ENCODE measurements around the gene ANOS1. TPM values are rescaled to one million over a fixed set of nuclear protein-coding genes. Genes with fewer than 3 reads are reported as not detected.
"Not testable (repeated sequence)": the region's sequence is repeated elsewhere in the genome, so short reads cannot be mapped to it uniquely, and the experiment has no call there.

Gene ANOS1, protein sequence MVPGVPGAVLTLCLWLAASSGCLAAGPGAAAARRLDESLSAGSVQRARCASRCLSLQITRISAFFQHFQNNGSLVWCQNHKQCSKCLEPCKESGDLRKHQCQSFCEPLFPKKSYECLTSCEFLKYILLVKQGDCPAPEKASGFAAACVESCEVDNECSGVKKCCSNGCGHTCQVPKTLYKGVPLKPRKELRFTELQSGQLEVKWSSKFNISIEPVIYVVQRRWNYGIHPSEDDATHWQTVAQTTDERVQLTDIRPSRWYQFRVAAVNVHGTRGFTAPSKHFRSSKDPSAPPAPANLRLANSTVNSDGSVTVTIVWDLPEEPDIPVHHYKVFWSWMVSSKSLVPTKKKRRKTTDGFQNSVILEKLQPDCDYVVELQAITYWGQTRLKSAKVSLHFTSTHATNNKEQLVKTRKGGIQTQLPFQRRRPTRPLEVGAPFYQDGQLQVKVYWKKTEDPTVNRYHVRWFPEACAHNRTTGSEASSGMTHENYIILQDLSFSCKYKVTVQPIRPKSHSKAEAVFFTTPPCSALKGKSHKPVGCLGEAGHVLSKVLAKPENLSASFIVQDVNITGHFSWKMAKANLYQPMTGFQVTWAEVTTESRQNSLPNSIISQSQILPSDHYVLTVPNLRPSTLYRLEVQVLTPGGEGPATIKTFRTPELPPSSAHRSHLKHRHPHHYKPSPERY
- total RNA-seq, result 1 to 10 TPM; 4.0 to 5.9 TPM
- long read RNA-seq, full-length matches to known transcripts, result 1 of 2 reads
- long read RNA-seq, partial matches to known transcripts, result 1 of 2 reads
- long read RNA-seq, other reads (novel, unspliced or antisense), result 0 of 2 reads

GRCh38 chrX:8731559-8732395 is at the start of gene ANOS1:
TSS of gene ANOS1 (minus strand) at chrX:8732137. CDS start at chrX:8732036, 101 bp downstream.
- peak; percentile 80 for DNase-seq
- peak; percentile 94 to 98 for ATAC-seq
- intact Hi-C loops (cut with DNase I), result loop anchor here (10.0 kb wide), 3 partner anchors 367 to 737 kb away; no protein-coding TSS in a partner anchor

GRCh38 chrX:8773117-8773516 is 41.2 kb upstream of the ANOS1 start:
- intact Hi-C loops (cut with DNase I), result no loop called here
- DNase-seq (no peak), ATAC-seq (no peak)

GRCh38 chrX:8760021-8760420 is 28.1 kb upstream of the ANOS1 start:
- intact Hi-C loops (cut with DNase I), result no loop called here
- no peak for DNase-seq

GRCh38 chrX:8758706-8759105 is 26.8 kb upstream of the ANOS1 start:
- intact Hi-C loops (cut with DNase I), result not testable (repeated sequence)

More at GRCh38 chrX:8760021-8760420, 28.1 kb upstream of the ANOS1 start:
- no peak for ATAC-seq

DNA sequence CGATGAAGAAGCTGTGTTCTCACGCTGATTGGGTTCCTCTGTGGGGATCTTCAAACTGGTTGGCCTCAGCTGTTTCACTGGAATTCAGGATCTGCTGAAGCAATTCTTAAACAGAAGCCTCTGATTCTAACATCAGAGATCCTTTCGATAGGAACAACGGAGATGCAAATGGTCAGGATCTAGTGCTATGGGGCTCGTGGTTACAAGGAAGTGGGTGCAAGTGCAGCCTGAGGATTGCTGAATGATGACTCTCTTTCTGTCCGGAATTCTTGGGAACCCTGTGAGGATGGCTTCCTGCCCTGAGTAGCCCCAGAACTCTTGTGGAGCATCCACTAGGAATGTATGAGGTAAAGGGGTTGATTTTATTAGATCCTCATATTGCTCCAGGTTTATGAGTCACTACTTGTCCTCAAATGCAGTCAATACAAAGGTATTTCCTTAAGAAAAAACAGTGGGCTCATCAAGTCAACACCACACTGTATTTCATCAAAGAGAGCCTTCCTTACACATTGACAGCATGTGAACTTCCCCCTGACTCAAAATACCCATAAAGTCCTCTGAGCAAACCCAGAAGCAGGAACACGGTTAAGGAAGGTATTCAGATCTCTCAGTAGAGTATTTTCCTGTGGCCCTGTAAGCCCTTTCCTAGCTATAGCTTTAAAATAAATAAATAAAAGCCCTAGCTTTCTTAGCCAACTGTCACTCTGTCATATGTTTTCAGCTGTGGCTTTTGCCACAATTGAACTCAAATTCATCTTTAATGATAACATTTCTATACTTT is 25.9 kb upstream of the ANOS1 start:
- intact Hi-C loops (cut with DNase I); ATAC-seq: not testable (repeated sequence)

More at GRCh38 chrX:8758706-8759105, 26.8 kb upstream of the ANOS1 start:
- not testable (repeated sequence) for ATAC-seq, DNase-seq

GRCh38 chrX:8755813-8756212 is 23.9 kb upstream of the ANOS1 start:
- no peak for DNase-seq
- no peak for ATAC-seq
- intact Hi-C loops (cut with DNase I), result no loop called here

More for the DNA sequence above, 25.9 kb upstream of the ANOS1 start:
- not testable (repeated sequence) for DNase-seq

DNA sequence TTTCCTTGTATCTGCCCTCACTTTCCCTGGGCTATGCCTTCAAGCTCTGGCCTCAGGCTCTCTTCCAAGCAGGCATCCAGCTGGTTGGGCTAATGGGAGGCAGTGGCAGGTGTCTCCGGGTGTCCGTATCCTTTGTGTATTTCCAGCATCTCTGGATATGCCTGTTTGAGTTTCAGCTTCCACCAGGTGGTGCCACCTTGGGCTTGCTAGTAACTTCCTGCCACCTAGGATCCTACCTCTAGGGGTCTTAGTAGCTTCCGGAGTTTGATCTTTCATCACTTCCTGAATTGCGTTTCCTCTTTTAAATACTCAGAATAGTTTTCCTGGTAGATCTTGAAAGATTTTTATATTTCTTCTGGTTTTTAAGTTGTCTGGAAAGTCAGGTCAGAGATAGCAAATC is 23.2 kb upstream of the ANOS1 start:
- DNase-seq (no peak), ATAC-seq (no peak)
- intact Hi-C loops (cut with DNase I), result no loop called here

- intact Hi-C loops (cut with DNase I), result loop anchor here in 1 of 2 donors (10.0 kb wide), 1 partner anchor 65 kb away; no protein-coding TSS in a partner anchor
- ATAC-seq, result no peak
These were observed 17.8 kb upstream of the ANOS1 start for GRCh38 chrX:8749697-8750096.

GRCh38 chrX:8748855-8749254 is 16.9 kb upstream of the ANOS1 start:
- no peak for DNase-seq
- intact Hi-C loops (cut with DNase I), result loop anchor here in 1 of 2 donors (10.0 kb wide), 1 partner anchor 66 kb away; no protein-coding TSS in a partner anchor
- ATAC-seq, result no peak

More at GRCh38 chrX:8749697-8750096, 17.8 kb upstream of the ANOS1 start:
- no peak for DNase-seq

DNA sequence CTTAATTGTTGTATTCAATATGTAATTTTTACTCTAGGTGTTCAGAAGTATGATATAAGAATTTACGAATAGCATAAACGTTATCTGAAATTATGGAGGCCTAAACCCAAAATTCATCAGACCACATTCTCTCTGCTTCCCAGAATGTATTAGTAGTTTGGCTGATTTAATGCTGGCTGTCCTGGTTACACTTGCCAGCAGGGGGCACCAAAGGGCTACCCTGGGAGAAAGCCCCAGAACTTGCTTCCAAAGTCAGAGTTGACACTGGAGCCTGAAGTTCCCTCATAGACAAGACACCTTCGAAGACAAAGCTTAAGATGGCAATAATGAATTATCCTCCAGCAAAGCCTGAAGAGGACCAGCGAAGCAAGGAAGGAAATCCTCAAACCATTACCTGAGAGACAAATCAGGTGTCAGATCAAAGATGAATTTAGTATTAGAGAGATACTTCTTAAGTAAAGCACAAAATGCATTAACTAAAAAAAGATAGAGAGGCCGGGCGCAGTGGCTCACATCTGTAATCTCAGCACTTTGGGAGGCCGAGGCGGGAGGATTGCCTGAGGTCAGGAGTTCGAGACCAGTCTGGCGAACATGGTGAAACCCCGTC is 11.3 kb upstream of the ANOS1 start:
- no peak for ATAC-seq
- intact Hi-C loops (cut with DNase I), result loop anchor here in 1 of 2 donors (10.0 kb wide), 1 partner anchor 72 kb away; no protein-coding TSS in a partner anchor
- peak; percentile 42 for DNase-seq

GRCh38 chrX:8741981-8742380 is 10.0 kb upstream of the ANOS1 start:
- intact Hi-C loops (cut with DNase I), result loop anchor here in 1 of 2 donors (10.0 kb wide), 1 partner anchor 73 kb away; no protein-coding TSS in a partner anchor
- no peak for ATAC-seq

DNA sequence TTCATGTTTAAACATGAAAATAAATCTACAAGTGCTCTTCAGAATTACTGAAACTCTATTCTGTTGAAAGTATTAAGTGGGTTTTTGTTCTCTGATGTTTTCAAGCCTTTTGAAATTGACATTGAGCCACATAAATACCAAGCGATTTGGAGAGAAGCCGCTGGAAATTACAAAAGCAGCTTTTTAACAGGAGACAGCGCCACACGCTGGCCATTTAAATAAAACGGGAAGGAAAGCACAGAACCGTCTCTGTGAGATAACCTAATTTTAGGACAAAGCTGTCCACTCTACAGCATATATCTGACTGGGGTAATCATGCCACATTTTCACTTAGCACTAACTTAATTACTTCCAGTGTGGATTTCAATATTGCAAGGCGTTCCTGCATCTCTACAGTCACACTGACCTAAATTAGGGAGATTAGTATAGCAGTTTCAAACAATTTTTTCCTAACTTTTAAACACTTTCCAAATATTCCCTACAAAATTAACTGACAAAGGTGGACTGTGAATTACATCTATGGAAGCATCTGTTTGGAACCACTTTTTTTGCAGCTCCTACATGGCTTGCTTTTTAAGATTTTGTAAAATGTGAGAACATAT is 6.8 kb upstream of the ANOS1 start:
- DNase-seq (peak; percentile 40), ATAC-seq (peak; percentile 35 to 72)
- intact Hi-C loops (cut with DNase I), result loop anchor here (2.0 to 10.0 kb wide), 5 partner anchors 374 to 744 kb away; no protein-coding TSS in a partner anchor

More at GRCh38 chrX:8741981-8742380, 10.0 kb upstream of the ANOS1 start:
- no peak for DNase-seq

GRCh38 chrX:8737883-8738282 is 5.9 kb upstream of the ANOS1 start:
- intact Hi-C loops (cut with DNase I), result loop anchor here (2.0 to 10.0 kb wide), 5 partner anchors 373 to 743 kb away; no protein-coding TSS in a partner anchor
- no peak for ATAC-seq
- DNase-seq, result no peak

- intact Hi-C loops (cut with DNase I), result loop anchor here (10.0 kb wide), 3 partner anchors 366 to 736 kb away; no protein-coding TSS in a partner anchor
- no peak for DNase-seq
- peak in 1 of 2 donors; percentile 29 for ATAC-seq
These were observed 952 bp downstream of the ANOS1 start for GRCh38 chrX:8730812-8731558.

DNA sequence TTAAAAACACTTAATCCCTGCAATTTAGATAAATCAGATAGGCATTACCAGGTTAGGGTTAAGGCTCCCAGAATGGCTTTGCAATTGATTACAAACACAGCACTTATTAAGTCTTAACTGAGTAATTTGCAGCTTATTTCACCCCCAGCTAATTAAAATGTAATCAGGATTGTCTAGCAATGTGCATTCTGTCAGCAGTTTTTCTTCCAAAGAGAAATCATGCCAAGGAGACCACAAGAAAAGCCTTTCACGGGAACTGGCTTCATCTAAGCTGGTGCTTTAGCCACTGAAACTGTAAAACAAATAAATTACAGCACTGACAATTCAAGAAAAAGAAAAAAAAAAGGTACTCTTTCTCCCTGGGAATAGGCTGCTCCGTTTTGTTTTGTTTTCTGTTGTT is 2.1 kb downstream of the ANOS1 start:
- intact Hi-C loops (cut with DNase I), result loop anchor here (10.0 kb wide), 3 partner anchors 365 to 735 kb away; no protein-coding TSS in a partner anchor
- ATAC-seq (no peak), DNase-seq (no peak)

DNA sequence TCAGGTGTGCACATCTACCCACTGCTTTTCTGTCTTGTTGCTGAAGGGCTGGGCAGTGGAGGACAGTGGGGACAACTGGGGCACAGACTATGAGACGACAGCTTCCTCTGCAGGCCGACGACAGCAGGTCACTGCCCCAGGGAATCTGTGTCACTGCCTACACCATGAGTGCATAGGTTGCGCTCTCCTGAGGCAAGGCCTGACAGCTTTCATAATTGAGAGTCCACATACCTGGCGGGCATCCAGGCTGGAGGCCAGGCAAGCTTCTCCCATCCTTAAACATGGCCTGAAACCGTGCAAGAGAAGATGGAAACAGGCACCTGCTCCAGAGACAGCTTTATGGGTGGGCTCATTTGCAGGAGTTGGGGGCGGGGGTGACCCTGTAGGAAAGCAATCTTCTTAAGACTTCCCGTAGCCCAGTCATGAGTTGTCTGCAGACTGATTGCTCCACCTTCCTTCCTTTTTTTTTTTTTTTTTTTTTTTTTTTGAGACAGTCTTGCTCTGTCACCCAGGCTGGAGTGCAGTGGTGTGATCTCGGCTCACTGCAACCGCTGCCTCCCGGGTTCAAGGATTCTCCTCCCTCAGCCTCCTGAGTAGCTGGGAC is 2.9 kb downstream of the ANOS1 start:
- ATAC-seq (no peak), DNase-seq (no peak)
- intact Hi-C loops (cut with DNase I), result no loop called here
